GM18511 (cell line): ENCODE results near the gene SLC9A8.
"Not testable (repeated sequence)": the region's sequence is repeated elsewhere in the genome, so short reads cannot be mapped to it uniquely, and the experiment has no call there.

ENCODE experiments used
- ATAC-seq: cut with Tn5 transposase; IDR thresholded peaks from one replicate; pipeline ENCODE4 v1.9.1; 2021; ENCODE audit warnings: mild to moderate bottlenecking, moderate library complexity; ENCODE audit not compliant: unreplicated experiment

The SLC9A8 gene

DNA sequence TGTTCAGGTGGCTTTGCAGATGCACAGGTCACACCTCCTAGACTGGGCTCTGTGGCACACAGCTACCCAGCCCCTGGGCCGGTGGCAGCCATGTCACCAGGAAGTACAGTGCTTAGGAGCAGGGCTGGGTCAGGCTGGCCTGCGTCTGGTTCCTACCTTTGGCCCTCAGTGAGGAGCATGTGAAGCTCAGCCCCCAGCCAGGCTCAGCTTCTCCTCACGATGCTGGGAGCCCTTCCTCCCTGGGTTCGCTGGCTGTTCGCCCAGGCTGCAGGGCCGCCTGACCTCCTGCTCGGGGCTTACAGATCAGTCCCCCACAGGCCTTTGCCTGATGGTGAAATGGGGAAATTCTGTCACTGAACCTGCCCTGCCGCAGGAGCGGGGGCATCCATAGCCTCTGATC, 79.6 kb downstream of the SLC9A8 start:
- no peak for ATAC-seq

- no peak for ATAC-seq
Measured at GRCh38 chr20:49892817-49893216, 80.2 kb downstream of the SLC9A8 start.

- no peak for ATAC-seq
Measured at GRCh38 chr20:49893242-49894072, 80.8 kb downstream of the SLC9A8 start.

GRCh38 chr20:49894073-49894470, 81.4 kb downstream of the SLC9A8 start:
- ATAC-seq: no peak

GRCh38 chr20:49895474-49896093, 83.0 kb downstream of the SLC9A8 start:
- ATAC-seq: not testable (repeated sequence)

DNA sequence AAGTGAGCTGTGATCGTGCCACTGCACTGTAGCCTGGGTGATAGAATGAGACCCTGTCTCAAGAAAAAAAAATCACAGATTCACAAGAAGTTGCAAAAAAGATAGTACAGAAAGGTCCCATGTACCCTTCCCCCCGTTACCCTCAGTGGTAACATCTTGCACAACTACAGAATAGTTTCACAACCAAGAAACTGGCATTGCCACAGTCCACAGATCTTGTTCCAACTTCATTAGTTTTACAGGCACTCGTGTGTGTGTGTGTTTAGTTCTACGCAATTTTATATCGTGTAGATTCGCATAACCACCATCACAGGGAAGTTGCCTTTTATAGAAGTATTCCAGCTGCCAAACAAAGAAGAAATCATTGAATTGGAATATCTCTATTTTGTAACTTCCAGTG, 83.6 kb downstream of the SLC9A8 start:
- ATAC-seq: no peak

DNA sequence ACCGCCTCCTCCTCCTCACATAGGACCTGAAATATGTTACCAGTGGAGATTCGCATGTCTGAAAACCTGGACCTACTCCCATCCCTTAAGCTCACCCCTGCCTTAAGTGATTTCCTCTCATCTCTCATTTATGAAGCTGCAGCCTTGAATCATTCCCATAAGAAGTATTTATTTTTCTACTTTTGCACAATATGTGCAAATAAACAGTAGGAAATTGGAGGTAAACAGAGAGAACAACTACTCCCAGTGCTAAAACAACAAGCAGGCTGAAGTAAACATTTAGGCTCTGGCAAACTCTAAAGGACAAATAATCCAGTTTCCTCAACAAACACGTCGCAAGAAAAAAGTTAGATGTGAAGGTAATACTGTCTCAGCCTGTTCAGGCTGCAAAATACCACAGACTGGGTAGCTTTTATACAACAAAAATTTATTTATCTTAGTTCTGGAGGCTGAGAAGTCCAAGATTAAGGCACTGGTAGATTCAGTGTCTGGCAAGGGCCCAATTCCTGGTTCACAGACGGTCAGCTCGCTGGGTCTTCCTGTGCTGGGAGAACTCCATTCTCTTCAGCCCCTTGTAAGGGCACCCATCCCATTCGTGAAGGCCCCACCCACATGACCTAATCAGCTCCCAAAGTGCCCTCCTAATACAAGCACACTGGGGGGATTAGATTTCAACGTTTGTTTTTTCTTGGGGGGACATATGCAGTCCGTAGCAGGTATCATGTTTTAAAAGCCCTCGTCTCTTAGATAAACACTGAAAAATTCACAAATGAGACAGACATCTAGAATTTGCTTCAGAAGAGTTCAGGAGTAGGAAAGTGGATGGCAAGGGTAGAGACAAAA, 87.1 kb downstream of the SLC9A8 start:
- ATAC-seq: no peak

DNA sequence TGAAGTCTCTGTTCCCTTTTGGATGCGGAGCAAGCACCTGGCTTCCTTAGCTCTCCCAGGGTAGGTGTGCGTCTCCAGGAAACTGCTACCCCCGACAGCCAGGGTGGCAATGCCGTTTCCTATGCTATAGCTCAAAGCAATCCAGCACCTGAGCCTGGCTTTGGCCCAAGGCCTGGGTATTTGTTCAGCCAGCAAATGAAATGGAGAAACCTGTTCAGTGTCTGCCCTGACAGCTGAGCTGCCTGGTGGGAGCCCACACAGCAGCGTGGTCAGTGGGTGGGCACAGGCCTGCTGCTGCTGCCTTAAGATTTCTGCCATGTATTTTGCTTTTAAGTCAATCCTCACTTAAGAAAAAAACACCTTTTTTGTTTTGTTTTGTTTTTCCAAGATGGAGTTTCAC, 89.0 kb downstream of the SLC9A8 start:
- no peak for ATAC-seq

DNA sequence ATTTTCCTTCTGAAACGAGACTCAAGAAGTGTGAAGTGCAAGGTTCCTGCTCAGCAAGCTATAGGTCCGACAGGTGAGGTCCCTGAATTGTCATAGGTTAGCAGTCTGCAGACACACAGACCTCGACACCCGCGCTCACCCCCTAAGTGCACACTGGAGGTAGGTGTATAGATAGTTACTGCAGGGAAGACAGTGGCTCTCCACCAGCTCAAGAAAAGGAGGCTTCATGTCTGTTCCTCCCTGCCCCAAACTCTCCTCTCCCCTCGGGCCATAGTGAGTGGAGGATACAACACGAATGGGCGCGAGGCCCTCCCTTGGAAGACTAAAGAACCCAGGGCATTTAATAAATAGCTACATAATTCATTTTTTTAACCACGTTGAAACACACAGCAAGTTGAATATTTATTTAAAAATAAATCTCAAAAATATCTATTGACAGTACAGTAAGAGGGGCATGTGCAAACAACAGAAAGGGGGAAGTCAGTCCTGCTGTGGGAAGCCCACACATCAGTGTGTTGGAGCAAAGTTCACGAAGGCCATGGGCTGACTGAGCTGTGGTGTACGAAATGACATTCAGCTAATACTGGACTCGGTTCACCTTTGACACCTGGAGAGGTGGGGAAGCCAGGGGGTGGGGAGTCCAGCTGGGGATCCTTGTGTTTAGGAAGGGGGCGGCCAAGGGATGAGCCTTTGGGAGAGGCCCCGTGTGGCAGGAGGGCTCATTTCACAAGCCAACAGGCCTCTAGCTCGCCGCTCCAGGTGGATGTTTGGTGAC, 92.0 kb downstream of the SLC9A8 start:
- no peak for ATAC-seq

DNA sequence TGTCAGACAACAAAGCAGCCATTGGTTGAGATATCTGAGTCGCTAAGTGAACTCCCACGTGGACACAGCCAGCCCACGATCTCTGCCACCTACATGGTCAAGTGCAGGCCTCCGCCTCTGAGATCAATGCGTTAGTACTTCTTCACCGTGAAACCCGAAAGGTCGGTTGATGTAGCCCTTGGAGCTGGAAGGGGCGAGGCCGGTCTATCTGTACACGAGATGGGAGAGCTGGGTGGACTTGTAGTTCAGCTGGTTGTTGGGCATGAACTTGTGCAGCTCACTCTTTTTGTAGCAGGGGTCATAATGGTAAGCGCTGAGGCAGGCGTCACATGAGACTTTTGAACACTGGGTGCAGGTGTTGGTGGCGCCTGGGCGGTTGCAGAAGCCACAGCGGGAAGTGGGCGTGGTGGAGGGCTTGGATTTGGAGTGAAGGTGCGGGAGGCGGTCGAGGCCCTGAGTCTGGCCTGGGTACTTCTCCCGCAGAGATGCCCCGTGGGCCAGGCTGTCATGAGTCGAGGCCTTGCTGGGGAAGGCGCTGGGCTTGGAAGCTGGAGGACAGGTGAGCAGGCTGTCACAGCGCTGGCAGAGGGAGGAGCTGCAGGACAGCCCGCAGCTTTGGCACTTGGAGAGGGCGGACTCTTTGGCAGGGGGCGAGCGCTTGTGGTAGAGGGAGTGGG, 92.9 kb downstream of the SLC9A8 start:
- no peak for ATAC-seq

- ATAC-seq: no peak
Measured at GRCh38 chr20:49906101-49906604, 93.5 kb downstream of the SLC9A8 start.

- no peak for ATAC-seq
Measured at GRCh38 chr20:49906615-49907154, 94.1 kb downstream of the SLC9A8 start.

DNA sequence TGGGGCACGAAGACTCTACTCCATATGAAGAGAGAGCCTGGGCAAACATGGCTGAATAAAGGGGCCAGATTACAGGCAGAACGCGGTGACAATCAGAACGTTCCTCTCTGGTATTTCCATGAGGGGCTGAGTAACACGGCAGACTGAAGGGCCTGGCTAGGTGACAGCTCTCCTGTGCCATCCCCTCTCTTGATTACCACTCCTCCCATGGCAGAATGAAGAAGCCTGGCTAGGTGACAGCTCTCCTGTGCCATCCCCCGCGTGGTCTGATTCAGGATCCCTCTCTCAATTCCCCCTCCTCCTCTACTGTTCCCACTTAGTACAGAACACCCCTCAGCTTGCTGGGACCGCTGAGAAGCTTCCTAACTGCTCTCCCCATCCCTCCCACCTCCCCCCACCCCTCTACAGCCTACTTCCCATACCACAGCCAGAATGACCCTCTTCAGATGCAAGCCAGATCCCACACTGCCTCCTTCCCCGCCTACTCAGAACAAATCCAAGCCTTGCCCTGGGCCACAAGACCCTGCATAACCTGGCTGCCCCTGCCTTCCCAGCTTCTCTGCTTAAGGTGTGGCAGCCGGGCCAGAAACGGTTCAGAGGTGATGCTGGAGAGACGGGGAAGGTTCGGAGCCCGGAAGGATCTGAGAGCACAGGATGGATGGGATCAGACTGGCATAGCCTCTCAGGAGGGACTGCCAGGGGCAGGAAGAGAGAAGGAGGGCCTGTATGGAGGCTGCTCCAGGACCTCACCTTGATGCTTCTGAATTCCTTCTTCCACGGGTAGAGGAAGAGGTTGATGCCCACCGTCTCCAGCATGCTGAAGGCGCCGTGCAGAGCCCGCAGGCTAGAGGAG, 95.0 kb downstream of the SLC9A8 start:
- ATAC-seq: no peak

GRCh38 chr20:49908258-49908565, 95.6 kb downstream of the SLC9A8 start:
- no peak for ATAC-seq

DNA sequence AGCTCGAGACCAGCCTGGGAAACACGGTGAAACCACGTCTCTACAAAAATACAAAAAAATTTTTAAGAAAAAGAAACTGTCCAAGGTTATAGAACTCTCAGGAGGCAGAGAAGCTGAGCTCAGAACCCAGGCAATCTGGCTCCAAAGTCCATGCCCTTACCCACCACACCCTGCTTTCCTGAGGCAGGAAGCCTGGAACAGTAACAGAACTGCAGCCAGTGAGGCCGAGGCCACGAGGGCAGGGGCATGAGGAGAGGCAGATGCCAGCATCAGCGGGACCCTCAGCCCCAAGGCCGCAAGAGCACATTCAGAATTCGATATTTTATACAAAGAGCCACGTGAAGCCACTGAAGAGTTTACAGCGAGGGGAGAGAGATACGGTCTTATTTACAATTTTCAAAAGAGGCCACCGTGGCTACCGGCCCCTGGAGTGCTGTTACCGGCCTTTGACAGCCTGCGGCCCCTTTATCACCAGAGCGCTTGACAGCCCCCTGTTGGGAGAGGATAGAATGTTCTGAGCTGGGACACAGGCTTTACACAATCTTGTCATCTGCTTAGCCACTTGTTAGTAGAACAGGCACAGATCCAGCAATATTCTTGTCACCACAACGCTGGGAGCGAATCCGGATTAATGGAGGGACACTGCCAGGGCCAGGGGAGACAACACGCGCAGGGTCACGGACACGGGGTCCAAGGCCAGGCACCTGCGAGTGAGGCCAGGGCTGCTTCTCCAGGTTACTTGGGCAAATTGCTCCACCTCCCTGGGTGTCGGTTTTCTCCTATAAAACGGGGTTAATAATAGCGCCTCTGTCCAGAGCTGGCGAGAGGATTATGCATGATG, 97.1 kb downstream of the SLC9A8 start:
- no peak for ATAC-seq

GRCh38 chr20:49910340-49910706, 97.7 kb downstream of the SLC9A8 start:
- ATAC-seq: no peak

DNA sequence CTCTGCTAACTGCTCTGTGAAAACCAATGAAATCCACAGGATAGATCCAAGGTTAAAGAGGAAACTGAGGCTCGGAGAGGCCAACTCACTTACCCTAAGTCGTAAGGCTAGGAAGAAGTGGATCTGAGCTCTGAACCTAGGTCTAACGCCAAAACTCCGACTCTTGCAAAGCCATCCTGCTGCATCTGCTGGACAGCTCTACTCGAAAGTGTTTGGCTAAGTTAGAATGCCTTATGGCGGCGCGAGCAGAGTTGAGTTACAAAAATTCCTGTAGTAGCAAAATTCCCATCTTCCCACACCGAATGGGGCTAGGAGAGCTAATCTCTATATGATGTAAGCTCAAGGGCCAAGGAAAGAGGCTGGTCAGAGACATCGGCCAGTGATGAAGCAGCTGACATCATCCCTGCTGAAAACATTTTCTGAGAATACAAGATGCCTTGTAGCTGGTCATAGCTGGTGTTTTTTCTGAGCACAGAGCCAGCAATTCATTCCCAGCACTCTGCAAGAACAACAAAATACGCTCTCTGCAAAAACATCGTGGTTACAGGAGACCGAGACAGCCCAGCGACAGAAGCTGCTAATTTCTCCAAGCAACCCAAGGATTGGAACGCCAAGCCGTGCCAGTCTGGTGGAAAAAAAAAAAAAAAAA, 100.9 kb downstream of the SLC9A8 start:
- ATAC-seq: no peak
